Testis (tissue), 2 donors: Measurements from ENCODE around the gene RBP4.

ENCODE experiments used
- POLR2A ChIP-seq: fragments of 450-650 bp; IDR thresholded peaks from one replicate; pipeline ENCODE4 v1.6.1; 2017; ENCODE audit warnings: antibody characterized with exemption, mild to moderate bottlenecking, moderate library complexity
- TF ChIP-seq, protein P1 (sequence below), 3 experiments: fragments of 450-650 bp in 2 of 3; fragments of 200-600 bp in 1 of 3; sonication (generic) in 1 of 3; IDR thresholded peaks; one replicate each; pipeline ENCODE4 v1.5.1; 2016 to 2019; ENCODE audit warnings: antibody characterized with exemption in 3 of 3, mild to moderate bottlenecking in 2 of 3, moderate library complexity in 1 of 3

GRCh38 chr10:93596539-93596938, 4.5 kb downstream of the RBP4 start:
- TF ChIP-seq POLR2A, result no peak
- TF ChIP-seq, protein P1, sequence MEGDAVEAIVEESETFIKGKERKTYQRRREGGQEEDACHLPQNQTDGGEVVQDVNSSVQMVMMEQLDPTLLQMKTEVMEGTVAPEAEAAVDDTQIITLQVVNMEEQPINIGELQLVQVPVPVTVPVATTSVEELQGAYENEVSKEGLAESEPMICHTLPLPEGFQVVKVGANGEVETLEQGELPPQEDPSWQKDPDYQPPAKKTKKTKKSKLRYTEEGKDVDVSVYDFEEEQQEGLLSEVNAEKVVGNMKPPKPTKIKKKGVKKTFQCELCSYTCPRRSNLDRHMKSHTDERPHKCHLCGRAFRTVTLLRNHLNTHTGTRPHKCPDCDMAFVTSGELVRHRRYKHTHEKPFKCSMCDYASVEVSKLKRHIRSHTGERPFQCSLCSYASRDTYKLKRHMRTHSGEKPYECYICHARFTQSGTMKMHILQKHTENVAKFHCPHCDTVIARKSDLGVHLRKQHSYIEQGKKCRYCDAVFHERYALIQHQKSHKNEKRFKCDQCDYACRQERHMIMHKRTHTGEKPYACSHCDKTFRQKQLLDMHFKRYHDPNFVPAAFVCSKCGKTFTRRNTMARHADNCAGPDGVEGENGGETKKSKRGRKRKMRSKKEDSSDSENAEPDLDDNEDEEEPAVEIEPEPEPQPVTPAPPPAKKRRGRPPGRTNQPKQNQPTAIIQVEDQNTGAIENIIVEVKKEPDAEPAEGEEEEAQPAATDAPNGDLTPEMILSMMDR (IDR thresholded peaks at IDR 0.05), result no peak
